DND-41 (cell line): ENCODE data around the gene TPD52L1.

Experiments used
- CTCF ChIP-seq: IDR thresholded peaks from 2 replicates; pipeline ENCODE4 v1.5.1; 2012; ENCODE audit warnings: borderline replicate concordance, low read length, moderate library complexity, mild to moderate bottlenecking; ENCODE audit not compliant: poor library complexity, severe bottlenecking; ENCODE audit errors: extremely low read depth
- EZH2 ChIP-seq: IDR thresholded peaks from 3 replicates; pipeline ENCODE4 v1.6.1; 2012; ENCODE audit warnings: borderline replicate concordance, low read depth, mild to moderate bottlenecking, moderate library complexity, low read length, inconsistent platforms; ENCODE audit not compliant: severe bottlenecking

- TF ChIP-seq CTCF (no peak), EZH2 (no peak)
Measured at GRCh38 chr6:125189494-125189893, 35.9 kb downstream of the TPD52L1 start.
